GM10248 (cell line): ENCODE results near the gene CPXM2.

Experiments used
- CTCF ChIA-PET: fragments of 300-600 bp; sonication (Branson Sonifier 250); formaldehyde crosslinking; extraction: SDS; loops from one replicate; lab custom pipeline; 2021; ENCODE audit warnings: antibody characterized with exemption; lab: Yijun Ruan, JAX
- POLR2A ChIA-PET: fragments of 350-650 bp; sonication (Branson Sonifier 250); formaldehyde crosslinking; extraction: SDS; loops from one replicate; lab custom pipeline; 2020; ENCODE audit warnings: antibody characterized with exemption; lab: Yijun Ruan, JAX
- DNase-seq: peaks from one replicate; pipeline ENCODE4 v3.0.0; 2012; ENCODE audit errors: extremely low spot score
- TF ChIP-seq, protein P1 (sequence below): IDR thresholded peaks from 2 replicates; pipeline ENCODE4 v1.5.1; 2012; ENCODE audit warnings: mild to moderate bottlenecking, low read depth; ENCODE audit errors: extremely low read depth, missing control alignments, control extremely low read depth

The CPXM2 gene

DNA sequence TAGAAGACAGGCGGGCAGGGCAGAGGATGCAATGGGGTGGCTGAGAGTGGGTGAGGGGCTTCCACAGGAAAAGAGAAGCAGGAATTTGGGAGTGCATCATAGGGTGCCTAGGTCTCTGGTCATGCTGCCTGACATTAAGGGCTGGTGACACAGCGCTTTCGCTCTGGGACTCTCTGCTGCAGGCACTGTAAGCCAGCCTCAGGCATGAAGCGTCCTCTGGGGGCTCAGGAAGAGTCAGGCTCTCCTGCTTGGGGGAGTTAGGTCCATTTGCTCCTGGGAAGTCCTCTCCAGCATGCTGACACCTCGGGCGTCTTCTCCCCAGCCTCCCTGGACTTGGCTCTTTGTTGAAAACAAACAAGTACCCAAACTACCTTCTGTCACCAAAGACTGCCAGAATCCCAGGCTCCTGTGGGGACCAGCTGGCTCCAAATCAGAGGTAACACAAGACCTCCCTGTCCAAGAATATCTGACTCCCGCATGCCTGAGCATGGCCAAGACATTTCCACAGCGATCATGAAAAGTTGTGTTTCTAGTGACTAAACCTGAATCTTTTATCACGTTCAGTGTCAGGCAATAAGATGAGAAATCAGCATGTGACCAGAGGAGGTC is 170.1 kb downstream of the CPXM2 start:
- TF ChIP-seq, protein P1, sequence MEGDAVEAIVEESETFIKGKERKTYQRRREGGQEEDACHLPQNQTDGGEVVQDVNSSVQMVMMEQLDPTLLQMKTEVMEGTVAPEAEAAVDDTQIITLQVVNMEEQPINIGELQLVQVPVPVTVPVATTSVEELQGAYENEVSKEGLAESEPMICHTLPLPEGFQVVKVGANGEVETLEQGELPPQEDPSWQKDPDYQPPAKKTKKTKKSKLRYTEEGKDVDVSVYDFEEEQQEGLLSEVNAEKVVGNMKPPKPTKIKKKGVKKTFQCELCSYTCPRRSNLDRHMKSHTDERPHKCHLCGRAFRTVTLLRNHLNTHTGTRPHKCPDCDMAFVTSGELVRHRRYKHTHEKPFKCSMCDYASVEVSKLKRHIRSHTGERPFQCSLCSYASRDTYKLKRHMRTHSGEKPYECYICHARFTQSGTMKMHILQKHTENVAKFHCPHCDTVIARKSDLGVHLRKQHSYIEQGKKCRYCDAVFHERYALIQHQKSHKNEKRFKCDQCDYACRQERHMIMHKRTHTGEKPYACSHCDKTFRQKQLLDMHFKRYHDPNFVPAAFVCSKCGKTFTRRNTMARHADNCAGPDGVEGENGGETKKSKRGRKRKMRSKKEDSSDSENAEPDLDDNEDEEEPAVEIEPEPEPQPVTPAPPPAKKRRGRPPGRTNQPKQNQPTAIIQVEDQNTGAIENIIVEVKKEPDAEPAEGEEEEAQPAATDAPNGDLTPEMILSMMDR = no peak
- ChIA-PET POLR2A (no interaction called here), CTCF (no interaction called here)
- DNase-seq = no peak

DNA sequence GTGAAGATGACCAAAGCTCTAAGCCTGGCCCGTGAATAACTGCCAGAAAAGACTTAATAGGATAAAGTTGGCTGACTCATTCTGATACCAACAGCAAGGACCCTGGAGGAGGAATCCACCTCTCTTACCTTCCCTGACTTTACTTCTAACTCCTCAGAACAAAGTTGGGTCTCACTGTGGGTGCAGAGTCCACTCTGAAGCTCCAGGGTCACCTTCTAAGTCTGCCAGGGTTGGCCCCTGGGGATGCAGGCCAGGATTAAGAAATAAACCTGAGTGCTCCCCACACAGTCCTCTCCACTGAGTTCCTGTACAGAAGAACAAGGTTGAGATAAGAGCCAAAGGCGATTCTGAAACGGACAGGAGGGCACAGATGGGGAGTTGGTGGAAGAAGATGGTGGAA is 171.1 kb downstream of the CPXM2 start:
- TF ChIP-seq, protein P1 = no peak
- POLR2A ChIA-PET = no interaction called here
- DNase-seq = no peak
- CTCF ChIA-PET = interaction anchor here (1.3 kb wide), 1 partner anchor 14 kb away, joined by 3 read pairs; no protein-coding TSS in a partner anchor

DNA sequence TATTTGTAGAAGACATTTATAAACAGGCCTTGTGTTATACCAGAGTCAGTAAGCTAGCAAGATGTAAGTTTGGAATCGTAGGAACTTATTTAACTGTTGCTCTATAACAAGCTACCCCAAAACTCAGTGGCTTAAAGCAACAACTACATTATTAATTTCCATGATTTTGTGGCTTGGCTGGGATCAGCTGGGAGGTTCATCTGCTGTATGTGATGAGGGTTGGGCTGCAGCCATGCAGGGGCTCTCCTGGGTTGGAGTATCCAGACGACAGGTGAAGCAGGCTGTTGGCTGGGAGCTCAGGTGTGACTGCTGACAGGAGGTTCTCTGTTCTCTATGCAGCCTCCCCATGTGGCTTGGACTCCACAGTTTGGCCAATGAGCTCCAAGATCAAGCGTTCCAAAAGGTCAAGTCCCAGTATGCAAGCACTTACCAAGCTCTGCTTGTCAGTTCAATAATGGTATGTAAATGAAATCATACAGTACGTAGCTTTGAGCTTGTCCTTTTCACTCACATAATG is 173.0 kb downstream of the CPXM2 start:
- no peak for DNase-seq
- ChIA-PET POLR2A (no interaction called here), CTCF (no interaction called here)
- TF ChIP-seq, protein P1 = no peak

- POLR2A ChIA-PET = no interaction called here
- CTCF ChIA-PET = interaction anchor here (2.4 kb wide), 1 partner anchor 16 kb away, joined by 9 read pairs; no protein-coding TSS in a partner anchor
- TF ChIP-seq, protein P1 = no peak
- no peak for DNase-seq
These were observed 174.3 kb downstream of the CPXM2 start for GRCh38 chr10:123717336-123717735.

DNA sequence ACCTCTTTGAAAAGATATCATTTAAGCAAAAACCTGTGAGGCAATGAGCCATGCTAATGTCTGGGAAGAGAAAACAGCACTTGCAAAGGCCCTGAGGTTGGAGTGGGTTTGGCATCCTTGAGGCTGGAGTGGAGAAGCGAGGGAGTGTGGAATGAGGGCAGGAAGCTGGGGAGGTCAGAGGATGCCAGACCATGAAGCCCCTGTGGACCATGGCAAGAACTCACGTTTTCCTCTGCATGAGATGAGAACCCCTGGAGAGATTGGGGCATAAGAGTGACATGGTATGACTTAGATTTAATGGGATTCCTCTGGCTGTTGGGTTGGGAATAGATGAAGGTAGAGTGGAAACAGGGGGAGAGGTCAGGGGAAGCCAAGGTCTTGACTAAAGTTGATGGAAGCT is 176.1 kb downstream of the CPXM2 start:
- TF ChIP-seq, protein P1 = no peak
- POLR2A ChIA-PET = no interaction called here
- no peak for DNase-seq
- CTCF ChIA-PET = interaction anchor here (1.4 to 2.4 kb wide), 2 partner anchors 11 to 18 kb away, joined by 3 to 9 read pairs; no protein-coding TSS in a partner anchor

GRCh38 chr10:123706236-123706635 is 185.4 kb downstream of the CPXM2 start:
- TF ChIP-seq, protein P1 = no peak
- POLR2A ChIA-PET = no interaction called here
- CTCF ChIA-PET = interaction anchor here (1.3 to 1.4 kb wide), 2 partner anchors 14 to 129 kb away, joined by 3 to 4 read pairs; no protein-coding TSS in a partner anchor
- DNase-seq = no peak
